ENCODE results near the gene CPT1A.

CPT1A gene

DNA sequence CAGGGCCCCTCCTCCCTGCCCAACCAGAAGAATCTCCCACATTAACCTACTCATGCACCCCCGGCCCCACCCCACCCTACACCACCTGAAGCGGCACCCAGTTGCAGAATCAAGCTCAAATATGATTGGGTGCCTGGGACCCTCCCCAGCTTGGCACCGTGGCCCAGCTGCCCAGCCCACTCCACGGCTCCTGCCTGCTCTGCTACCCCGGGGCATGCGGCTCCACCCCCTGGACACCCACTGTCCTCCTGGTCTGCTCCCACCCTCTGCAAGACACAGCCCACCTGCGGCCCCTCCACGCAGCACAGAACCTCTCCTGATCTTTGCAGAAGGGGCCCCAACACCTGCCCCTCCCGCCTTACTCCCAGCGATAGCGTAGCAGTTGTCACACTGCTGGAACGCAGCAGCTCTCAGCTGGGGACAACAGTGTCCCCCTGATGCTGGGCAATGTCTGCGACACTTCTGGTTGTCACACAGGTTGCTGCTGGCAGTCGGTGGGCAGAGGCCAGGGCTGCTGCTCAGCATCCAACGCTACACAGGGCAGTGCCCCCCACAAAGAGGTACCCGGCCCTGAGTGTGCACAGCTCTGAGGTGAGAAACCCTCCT is 58.4 kb downstream of the CPT1A start:
- no peak for TF ChIP-seq ZFX (IDR thresholded peaks at IDR 0.05)
- TF ChIP-seq, protein P1, sequence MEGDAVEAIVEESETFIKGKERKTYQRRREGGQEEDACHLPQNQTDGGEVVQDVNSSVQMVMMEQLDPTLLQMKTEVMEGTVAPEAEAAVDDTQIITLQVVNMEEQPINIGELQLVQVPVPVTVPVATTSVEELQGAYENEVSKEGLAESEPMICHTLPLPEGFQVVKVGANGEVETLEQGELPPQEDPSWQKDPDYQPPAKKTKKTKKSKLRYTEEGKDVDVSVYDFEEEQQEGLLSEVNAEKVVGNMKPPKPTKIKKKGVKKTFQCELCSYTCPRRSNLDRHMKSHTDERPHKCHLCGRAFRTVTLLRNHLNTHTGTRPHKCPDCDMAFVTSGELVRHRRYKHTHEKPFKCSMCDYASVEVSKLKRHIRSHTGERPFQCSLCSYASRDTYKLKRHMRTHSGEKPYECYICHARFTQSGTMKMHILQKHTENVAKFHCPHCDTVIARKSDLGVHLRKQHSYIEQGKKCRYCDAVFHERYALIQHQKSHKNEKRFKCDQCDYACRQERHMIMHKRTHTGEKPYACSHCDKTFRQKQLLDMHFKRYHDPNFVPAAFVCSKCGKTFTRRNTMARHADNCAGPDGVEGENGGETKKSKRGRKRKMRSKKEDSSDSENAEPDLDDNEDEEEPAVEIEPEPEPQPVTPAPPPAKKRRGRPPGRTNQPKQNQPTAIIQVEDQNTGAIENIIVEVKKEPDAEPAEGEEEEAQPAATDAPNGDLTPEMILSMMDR (conservative IDR thresholded peaks at IDR 0.05): no peak
- no peak overlapping the region for H3K27ac ChIP-seq

DNA sequence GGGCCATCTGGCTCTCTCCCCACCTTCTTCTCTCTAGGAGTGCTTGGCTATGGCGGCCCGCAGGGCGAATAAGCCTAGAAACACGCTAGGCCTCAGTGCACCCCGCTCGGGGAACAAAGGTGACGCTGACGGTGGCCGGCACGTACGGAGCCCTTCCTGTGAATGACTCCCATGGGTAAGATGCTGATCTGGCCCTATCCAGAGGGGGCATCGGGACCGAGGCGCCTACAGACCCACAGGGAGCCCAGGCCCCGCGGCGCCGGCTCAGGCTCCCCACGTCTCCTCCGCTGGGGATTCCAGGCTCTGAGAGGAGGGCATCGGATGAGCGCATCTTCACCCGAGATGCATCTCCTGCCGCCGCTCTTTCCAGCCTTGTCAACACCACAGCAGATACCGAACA is 59.0 kb downstream of the CPT1A start:
- no peak for TF ChIP-seq ZFX (IDR thresholded peaks at IDR 0.05)
- TF ChIP-seq, protein P1 (conservative IDR thresholded peaks at IDR 0.05): no peak
- no peak overlapping the region for H3K27ac ChIP-seq

DNA sequence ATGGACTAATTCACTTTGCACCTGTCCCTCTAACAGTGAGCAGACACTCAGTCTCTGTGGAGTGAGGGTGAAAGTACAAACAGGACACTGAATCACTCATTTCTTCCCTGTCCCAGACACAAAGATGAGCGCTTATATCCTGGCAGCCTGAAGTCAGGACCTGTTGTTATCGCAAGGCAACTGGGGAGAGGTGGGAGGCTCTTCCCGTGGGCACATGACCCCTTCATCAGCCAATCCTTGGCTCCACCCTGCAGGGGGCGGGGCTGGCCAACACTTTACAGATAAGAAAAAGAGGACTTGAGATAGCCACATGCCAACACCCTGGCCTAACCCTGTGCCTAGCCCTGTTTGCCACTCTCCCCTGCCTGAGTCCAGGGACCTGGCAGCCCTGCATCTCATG is 60.9 kb downstream of the CPT1A start:
- H3K27ac ChIP-seq: no peak overlapping the region
- TF ChIP-seq ZFX (IDR thresholded peaks at IDR 0.05): no peak
- TF ChIP-seq, protein P1 (conservative IDR thresholded peaks at IDR 0.05): no peak

DNA sequence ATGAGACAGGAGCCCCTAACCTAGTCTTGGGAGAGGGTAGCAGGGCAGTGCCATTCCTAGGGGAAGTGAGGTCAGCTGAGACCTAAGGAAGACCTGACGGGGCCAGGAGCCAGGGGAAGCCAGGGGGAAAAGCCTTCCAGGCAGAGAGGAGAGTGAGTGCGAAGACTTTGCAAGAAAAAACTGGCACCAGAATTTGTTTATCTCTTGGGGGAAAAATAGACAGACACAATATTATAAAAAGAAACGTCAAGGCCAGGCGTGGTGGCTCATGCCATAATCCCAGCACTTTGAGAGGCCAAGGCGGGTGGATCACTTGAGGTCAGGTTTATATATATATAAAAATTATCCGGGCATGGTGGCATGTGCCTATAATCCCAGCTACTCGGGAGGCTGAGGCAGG is 63.5 kb downstream of the CPT1A start:
- no peak overlapping the region for H3K27ac ChIP-seq
- TF ChIP-seq, protein P1 (conservative IDR thresholded peaks at IDR 0.05): no peak
- no peak for TF ChIP-seq ZFX (IDR thresholded peaks at IDR 0.05)

DNA sequence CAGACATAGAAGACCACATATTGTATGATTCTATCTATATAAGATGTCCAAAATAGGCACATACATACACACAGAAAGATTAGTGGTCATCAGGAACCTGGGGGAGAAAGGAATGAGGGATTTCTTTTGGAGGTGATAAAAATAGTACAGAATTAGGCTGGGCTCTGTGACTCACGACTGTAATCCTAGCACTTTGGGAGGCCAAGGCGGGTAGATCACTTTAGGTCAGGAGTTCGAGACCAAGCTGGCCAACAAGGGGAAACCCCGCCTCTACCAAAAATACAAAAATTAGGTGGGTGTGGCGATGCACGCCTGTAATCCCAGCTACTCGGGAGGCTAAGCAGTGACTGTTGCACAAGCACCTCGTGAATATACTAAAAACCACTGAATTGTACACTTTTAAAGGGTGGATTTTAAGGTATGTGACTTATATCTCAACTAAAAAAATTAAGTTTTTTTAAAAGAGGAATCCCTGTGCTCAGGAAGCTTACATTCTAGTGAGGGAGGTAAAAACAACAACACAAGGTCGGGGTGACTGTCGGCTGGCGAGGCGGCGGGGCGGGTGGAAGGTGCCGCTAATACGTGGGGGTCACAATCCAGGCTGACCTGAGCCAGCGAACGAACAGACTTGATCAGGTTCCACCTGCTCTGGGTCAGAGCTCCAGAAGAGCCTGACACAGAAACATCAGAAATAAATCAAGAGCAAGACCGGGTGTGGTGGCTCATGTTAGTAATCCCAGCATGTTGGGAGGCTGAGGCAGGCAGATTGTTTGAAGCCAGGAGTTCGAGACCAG is 65.1 kb downstream of the CPT1A start:
- no peak for TF ChIP-seq ZFX (IDR thresholded peaks at IDR 0.05)
- TF ChIP-seq, protein P1 (conservative IDR thresholded peaks at IDR 0.05): no peak
- no peak overlapping the region for H3K27ac ChIP-seq

DNA sequence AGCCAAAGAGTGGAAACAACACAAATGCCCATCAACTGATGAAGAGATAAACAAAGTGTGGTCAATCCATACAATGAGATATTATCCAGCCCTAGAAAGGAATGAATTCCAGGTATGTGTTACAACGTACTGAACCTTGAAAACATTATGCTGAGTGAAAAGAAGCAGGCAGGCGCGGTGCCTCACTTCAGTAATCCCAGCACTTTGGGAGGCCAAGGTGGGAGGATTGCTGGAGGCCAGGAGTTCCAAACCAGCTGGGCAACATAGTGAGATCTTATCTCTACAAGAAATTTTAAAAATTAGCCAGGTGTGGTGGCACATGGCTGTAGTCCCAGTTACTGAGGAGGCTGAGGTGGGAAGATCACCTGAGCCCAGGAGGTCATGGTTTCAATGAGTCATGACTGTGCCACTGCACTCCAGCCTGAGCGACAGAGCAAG is 65.7 kb downstream of the CPT1A start:
- no peak overlapping the region for H3K27ac ChIP-seq
- TF ChIP-seq, protein P1 (conservative IDR thresholded peaks at IDR 0.05): no peak
- TF ChIP-seq ZFX (IDR thresholded peaks at IDR 0.05): no peak

DNA sequence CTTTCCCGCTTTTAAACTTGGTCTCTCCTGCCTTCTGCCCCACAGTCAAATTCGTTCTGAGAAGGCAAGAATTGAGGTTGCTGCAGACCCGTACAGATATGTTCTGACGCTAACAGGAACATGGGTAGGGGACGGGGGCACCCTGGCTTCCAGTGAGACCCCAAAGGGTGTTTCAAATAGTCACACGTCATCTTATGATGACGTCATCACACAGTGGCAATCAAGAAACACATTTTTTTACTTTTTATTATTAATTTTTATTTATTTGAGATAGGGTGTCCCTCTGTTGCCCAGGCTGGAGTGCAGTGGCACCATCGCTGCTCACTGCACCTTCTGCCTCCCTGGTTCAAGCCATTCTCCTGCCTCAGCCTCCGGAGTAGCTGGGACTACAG is 67.5 kb downstream of the CPT1A start:
- TF ChIP-seq, protein P1 (conservative IDR thresholded peaks at IDR 0.05): no peak
- no peak for TF ChIP-seq ZFX (IDR thresholded peaks at IDR 0.05)
- no peak overlapping the region for H3K27ac ChIP-seq

All from C4-2B (cell line).